GM15510 (cell line): ENCODE data around the gene GAS6.

Experiments used
- POLR2A ChIP-seq: IDR thresholded peaks from 3 replicates; pipeline ENCODE4 v1.6.1; 2011; ENCODE audit warnings: borderline replicate concordance; ENCODE audit not compliant: insufficient read length; ENCODE audit errors: extremely low read depth

GAS6 gene

GRCh38 chr13:113863524-113864272, at the start of gene GAS6:
TSS of gene GAS6 (minus strand) at chr13:113864076. CDS start at chr13:113863920, 156 bp downstream.
- TF ChIP-seq POLR2A = no peak

GRCh38 chr13:113912596-113912995, 48.7 kb upstream of the GAS6 start:
- TF ChIP-seq POLR2A = no peak

GRCh38 chr13:113907635-113908617, 44.0 kb upstream of the GAS6 start:
- no peak for TF ChIP-seq POLR2A

GRCh38 chr13:113906571-113906970, 42.7 kb upstream of the GAS6 start:
- no peak for TF ChIP-seq POLR2A

DNA sequence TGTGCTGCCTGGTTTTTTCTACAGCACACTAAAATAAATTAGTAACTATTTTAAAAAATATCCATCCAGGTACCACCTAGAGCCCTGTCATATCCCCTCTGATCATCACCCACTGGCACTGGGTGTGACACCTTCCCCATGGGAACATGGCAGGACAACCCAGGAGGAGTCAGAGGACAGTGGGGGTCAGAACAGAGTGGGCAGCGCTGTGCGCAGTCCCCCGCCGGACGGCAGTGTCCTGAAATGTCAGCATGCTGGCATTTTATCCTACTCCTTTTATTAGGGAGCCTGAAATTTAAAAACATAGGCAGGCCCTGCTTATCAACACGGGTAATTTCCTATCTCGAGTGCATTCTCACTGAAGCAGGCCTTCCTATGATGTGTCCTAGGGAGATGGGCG, 42.1 kb upstream of the GAS6 start:
- no peak for TF ChIP-seq POLR2A

DNA sequence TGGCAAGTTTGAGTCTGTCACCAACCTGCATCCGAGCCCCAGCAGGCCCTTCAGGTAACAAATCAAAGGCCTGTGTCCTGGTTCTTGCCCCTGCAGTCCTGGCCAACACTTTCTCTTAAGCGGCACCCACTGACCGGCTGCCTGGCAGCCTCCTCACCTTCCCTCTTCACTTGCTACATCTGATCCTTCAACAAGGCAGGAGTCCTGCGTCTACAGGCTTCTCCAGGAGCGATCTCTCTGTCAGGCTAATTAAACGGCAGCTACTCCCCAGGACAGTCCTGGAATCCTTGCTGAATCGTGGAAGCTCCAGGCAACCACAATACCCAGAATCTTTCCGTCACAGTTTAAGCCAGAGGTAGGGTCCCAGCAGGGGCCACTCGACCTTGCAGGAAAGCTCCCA, 41.1 kb upstream of the GAS6 start:
- no peak for TF ChIP-seq POLR2A

DNA sequence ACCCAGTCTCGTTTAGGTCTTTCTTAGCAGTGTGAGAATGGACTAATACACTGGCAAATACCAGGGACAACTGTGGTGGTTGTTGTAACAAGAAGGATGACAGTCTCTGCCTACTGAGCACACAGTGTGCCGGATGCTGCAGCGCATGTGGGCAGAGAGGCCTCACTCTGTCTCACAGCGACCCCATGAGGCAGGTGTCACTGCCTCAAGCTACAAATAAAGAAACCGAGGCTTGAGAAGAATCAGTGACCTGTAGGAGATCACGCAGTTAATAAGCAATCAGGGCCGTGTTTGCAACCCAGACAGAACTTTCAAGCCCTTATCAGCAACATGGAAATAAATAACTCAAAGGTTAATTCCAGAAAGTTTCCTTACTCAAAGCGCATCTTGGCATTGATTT, 40.5 kb upstream of the GAS6 start:
- TF ChIP-seq POLR2A = no peak

DNA sequence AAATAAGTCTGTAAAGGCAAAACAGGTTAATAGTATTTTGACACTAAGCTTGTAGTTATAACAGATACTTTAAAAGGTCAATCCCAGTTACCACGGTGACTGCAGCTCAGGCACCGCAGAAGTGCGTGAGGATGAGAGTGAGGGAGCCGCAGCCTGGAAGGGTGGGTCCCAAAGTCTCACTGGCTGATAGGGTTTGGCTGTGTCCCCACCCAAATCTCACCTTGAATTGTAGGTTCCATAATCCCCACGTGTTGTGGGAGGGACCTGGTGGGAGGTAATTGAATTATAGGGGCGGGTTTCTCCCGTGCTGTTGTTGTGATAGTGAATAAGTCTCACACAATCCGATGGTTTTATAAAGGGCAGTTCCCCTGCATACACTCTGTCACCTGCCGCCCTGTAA, 40.0 kb upstream of the GAS6 start:
- TF ChIP-seq POLR2A = no peak

GRCh38 chr13:113902986-113903775, 39.3 kb upstream of the GAS6 start:
- TF ChIP-seq POLR2A = no peak

DNA sequence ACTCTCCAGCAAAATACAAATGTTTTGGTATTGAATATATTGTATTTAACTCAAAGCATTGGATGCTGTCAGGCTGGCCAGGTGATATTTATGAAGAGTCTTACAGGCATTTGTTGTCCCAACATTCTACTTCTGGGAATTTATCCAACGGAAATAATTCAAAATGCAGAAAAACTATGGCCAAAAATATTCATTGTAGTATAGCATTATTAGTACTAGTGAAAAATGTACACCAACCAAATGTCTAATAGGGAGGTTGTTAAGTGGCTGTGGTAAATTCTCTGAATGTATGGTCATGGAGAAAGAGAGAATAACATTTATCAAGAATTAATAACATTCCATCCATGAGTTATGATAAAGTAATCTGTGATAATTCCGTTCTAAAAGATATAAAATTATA, 38.6 kb upstream of the GAS6 start:
- TF ChIP-seq POLR2A = no peak

DNA sequence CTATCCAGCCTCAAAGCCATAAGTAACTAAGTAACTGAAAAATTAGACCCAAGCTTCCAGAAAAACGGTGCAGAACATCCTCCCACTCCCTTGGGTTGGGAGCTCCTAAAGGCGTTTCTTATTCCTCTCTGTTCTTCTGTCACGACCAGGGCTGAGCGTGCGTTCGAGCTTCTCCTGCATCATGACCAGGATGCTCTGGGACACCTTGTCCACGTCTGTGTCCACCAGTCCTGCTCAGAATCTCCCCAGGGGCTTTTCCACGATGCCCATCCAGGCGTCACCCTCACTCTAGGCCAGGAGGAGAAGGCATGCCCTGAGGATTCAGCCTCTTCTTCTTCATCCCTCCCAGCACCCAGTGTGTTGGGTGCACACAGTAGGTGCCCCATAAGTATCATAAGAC, 37.8 kb upstream of the GAS6 start:
- no peak for TF ChIP-seq POLR2A

DNA sequence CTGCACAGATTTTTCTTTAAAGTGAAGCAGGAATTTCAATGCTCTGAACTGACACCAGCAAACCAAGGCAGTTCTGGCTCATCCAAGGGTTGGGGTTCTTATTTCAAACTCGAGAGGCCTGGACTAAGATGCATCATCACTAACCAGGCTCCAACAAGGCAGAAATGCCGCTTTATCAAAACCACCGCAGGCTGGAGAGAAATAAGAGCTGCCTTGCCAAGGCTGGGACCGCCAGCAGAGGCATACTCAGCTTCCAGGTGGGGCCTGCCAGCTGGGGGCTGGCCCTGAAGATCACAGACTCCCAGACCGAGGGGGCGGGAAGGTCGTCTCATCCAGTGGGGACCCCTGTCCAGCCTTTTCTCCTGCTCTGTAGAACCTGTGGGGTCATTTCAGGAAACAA, 37.4 kb upstream of the GAS6 start:
- no peak for TF ChIP-seq POLR2A

- no peak for TF ChIP-seq POLR2A
Measured at GRCh38 chr13:113900646-113901045, 36.8 kb upstream of the GAS6 start.

DNA sequence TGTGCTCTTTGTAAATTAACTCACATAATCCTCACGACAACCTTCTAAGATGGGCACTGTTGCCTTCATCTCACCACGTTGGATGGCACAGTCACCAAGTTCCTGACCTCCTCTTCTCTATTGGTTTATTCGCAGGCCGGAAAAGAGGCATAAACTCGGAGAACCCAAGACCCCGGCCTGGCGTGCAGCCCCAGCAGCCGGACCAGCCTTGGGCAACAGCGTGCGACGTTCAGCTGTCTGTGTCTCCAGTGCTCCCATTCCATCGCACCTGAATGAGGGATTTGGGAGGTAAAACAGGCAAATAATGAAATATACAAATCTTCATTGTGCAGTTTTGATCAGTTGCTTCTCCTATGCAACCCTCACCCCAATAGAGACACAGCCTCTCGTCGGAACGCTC, 34.5 kb upstream of the GAS6 start:
- TF ChIP-seq POLR2A = no peak

DNA sequence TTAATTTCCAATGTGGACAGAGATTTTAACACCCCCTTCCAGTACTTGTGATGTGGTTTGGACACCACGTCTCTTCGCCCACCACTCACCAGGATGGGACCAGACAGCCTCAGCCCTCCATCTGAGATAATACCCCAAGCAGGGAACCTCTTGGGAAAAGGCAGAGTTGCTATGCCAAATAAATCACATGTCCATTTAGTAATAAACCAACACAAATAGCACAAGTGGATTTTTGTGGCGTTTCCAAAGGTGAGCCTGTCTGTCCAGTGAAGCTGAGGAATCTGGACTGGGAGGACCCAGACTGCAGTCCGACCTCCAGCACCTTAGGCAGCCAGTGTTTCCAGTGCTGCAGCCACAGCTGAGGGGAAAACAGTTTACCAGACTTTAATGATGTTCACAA, 34.1 kb upstream of the GAS6 start:
- no peak for TF ChIP-seq POLR2A
